Activated CD4-positive, alpha-beta T cell treated with anti-CD3 and anti-CD28 coated beads, Interleukin-2, amount 10 ng/mL, durations not matched to agents 7 days and 5 days (primary cell): ENCODE data around the gene C1orf226. TPM values are rescaled to one million over a fixed set of nuclear protein-coding genes. Genes with fewer than 3 reads are reported as not detected.

Experiments used
- microRNA-seq: library from miRNA; unstranded; fragments of <30 nt; microRNA quantifications from one replicate; pipeline ENCODE4 v1.2.0, GENCODE V29; 2021; ENCODE audit warnings: borderline microRNAs expressed, borderline replicate concordance
- total RNA-seq, 2 experiments: library from RNA; stranded (reverse); gene quantifications; one replicate each; pipeline ENCODE4 v1.2.3, GENCODE V29; 2021

C1orf226 gene
- total RNA-seq, 2 experiments from 2014 or later = not detected

Small RNA genes within 50 kb of the gene (microRNA-seq; reads per million reads assigned to microRNA genes)
- gene MIR556 = not detected

Other genes with a start within 250 kb of the C1orf226 start
- not detected for gene SPATA46, start 4.9 kb upstream of the C1orf226 start, total RNA-seq
- gene SH2D1B, start 30.4 kb downstream of the C1orf226 start, total RNA-seq = not detected
- 10 to 100 TPM; 57.3 to 60.6 TPM for gene UHMK1, start 116.1 kb downstream of the C1orf226 start, total RNA-seq
- 10 to 100 TPM; 10.9 to 12.3 TPM for gene UAP1, start 180.0 kb downstream of the C1orf226 start, total RNA-seq